GM21528 (cell line): ENCODE results near the gene SALL4.
"Not testable (repeated sequence)": the region's sequence is repeated elsewhere in the genome, so short reads cannot be mapped to it uniquely, and the experiment has no call there.

Experiments
- ATAC-seq: cut with Tn5 transposase; IDR thresholded peaks from one replicate; pipeline ENCODE4 v1.9.1; 2021; ENCODE audit warnings: mild to moderate bottlenecking, moderate library complexity; ENCODE audit not compliant: unreplicated experiment, low FRiP score

Gene SALL4

GRCh38 chr20:51740308-51740707, 62.0 kb downstream of the SALL4 start:
- ATAC-seq = not testable (repeated sequence)

GRCh38 chr20:51739722-51740249, 62.5 kb downstream of the SALL4 start:
- ATAC-seq = no peak

GRCh38 chr20:51738877-51739447, 63.4 kb downstream of the SALL4 start:
- no peak for ATAC-seq

- ATAC-seq = not testable (repeated sequence)
Measured at GRCh38 chr20:51738261-51738660, 64.1 kb downstream of the SALL4 start.

GRCh38 chr20:51736947-51737346, 65.4 kb downstream of the SALL4 start:
- ATAC-seq = no peak

- ATAC-seq = no peak
Measured at GRCh38 chr20:51735728-51736600, 66.4 kb downstream of the SALL4 start.

GRCh38 chr20:51734876-51735720, 67.2 kb downstream of the SALL4 start:
- no peak for ATAC-seq

GRCh38 chr20:51733070-51733469, 69.3 kb downstream of the SALL4 start:
- no peak for ATAC-seq
